22Rv1 (cell line): ENCODE data around the gene YBX2.

Experiments used
- H3K27ac ChIP-seq: fragments of 450-650 bp; 2 replicates; pipeline ENCODE4 v1.5.1; 2017
- CTCF ChIP-seq: fragments of 450-650 bp; IDR thresholded peaks from 2 replicates; pipeline ENCODE4 v1.5.1; 2017; ENCODE audit warnings: mild to moderate bottlenecking
- ZFX ChIP-seq: fragments of 450-650 bp; IDR thresholded peaks from 2 replicates; pipeline ENCODE4 v1.6.1; 2017; ENCODE audit warnings: antibody characterized with exemption, borderline replicate concordance

The YBX2 gene

GRCh38 chr17:7313890-7314718 lies 19.7 kb upstream of the YBX2 start:
- peak overlapping the region; percentile 99 for H3K27ac ChIP-seq
- no peak for TF ChIP-seq ZFX
- TF ChIP-seq CTCF = no peak

GRCh38 chr17:7313088-7313889 lies 18.9 kb upstream of the YBX2 start:
- TF ChIP-seq ZFX (no peak), CTCF (peak; percentile 25; the same call in 1 of the 2 replicates)
- H3K27ac ChIP-seq = peak overlapping the region; percentile 99

GRCh38 chr17:7312432-7313087 lies 18.1 kb upstream of the YBX2 start:
- TF ChIP-seq CTCF = no peak
- no peak for TF ChIP-seq ZFX
- H3K27ac ChIP-seq = peak overlapping the region; percentile 99

GRCh38 chr17:7311110-7311705 lies 16.8 kb upstream of the YBX2 start:
- peak overlapping the region; percentile 99 for H3K27ac ChIP-seq
- no peak for TF ChIP-seq ZFX

GRCh38 chr17:7309628-7310027 lies 15.2 kb upstream of the YBX2 start:
- H3K27ac ChIP-seq = peak overlapping the region; percentile 99
- TF ChIP-seq ZFX = no peak
- no peak for TF ChIP-seq CTCF

- no peak for TF ChIP-seq ZFX
- H3K27ac ChIP-seq = peak overlapping the region; percentile 99
These were observed 14.4 kb upstream of the YBX2 start for GRCh38 chr17:7308625-7309433.

GRCh38 chr17:7307686-7308624 lies 13.5 kb upstream of the YBX2 start:
- TF ChIP-seq ZFX = no peak
- no peak for TF ChIP-seq CTCF
- peak overlapping the region; percentile 99 for H3K27ac ChIP-seq
